ENCODE measurements around the gene MTHFD1L.
"Not testable (repeated sequence)": the region's sequence is repeated elsewhere in the genome, so short reads cannot be mapped to it uniquely, and the experiment has no call there.

Gene MTHFD1L

GRCh38 chr6:151113641-151114040 lies 248.1 kb downstream of the MTHFD1L start:
- Histone ChIP-seq H3K4me3 (ENCODE audit: low read depth, low read length) (no peak overlapping the region), H3K36me3 (ENCODE audit: control insufficient read depth, insufficient read depth, low read length) (no peaks in the 10 kb centered on the region), H3K4me1 (ENCODE audit: control insufficient read depth, insufficient read depth, low read length) (no peaks in the 10 kb centered on the region), H3K9ac (ENCODE audit: low read depth, low read length) (no peak overlapping the region), H3K9me3 (ENCODE audit: control insufficient read depth, insufficient read depth, low read length) (no peaks in the 10 kb centered on the region), H3K27me3 (ENCODE audit: control insufficient read depth, insufficient read depth, low read length) (no peaks in the 10 kb centered on the region)

DNA sequence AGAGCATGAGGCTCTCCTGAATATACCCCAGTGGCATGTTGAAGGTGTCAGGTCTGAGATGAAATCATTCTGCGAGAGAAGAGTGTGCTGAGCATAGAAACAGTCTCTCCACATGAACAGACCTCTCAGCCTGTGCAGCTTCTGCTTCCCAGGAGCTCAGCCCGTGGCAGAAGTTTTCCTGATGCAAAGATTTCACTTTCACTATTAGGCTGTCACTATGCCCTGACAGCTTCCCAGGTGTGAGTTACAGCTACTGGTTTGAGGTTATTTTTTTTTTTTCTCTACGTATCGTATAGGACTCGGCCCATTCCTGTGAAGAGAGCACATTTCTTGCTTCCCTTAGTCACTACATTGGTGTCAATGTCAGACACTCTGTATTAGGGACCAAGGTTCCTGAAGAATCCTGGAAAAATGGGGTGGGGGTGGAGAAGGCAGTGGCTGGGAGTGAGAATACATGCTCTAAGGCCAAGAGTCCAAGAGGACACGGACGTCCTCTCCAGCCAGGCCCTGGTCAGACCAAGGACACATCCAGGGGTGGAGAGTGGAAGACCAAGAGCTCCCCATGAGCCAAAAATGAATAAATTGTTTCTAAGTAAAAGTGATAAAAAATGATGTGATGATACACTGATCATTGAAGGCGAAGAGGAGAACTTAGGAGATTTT lies 253.1 kb downstream of the MTHFD1L start:
- Histone ChIP-seq H3K4me3 (ENCODE audit: low read depth, low read length) (no peak overlapping the region), H3K27me3 (ENCODE audit: control insufficient read depth, insufficient read depth, low read length) (no peaks in the 10 kb centered on the region), H3K9me3 (ENCODE audit: control insufficient read depth, insufficient read depth, low read length) (no peaks in the 10 kb centered on the region), H3K36me3 (ENCODE audit: control insufficient read depth, insufficient read depth, low read length) (no peaks in the 10 kb centered on the region), H3K9ac (ENCODE audit: low read depth, low read length) (no peak overlapping the region), H3K4me1 (ENCODE audit: control insufficient read depth, insufficient read depth, low read length) (no peaks in the 10 kb centered on the region)

DNA sequence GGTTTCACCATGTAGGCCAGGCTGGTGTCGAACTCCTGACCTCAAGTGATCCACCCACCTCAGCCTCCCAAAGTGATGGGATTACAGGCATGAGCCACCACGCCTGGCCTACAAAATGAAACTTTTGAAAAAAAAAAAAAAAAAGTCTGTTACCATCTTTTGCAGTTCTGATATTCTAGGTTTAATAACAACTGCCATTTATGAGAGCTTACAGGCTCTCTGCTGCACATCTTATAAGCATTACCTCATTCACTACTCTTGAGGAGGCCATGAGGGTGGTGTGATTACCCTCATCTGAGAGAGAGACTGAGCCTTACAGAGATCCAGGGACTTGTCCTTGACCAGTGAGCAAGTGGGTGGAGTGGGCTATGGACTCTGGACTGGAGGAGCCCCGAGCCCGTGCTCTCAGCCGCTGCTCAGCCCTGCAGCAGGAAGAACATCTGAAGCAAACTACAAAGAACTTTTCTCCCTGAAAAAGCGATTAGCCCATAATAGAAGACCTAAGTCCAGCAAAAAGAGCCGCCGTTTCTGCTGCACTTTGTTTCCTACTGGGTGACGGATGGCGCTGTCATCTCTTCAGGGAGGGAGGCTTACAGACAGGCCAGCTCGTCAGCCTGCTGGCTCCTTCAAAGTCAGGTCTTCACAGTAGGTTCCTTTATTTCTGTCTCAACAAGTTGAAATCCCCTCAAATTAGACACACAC lies 254.5 kb downstream of the MTHFD1L start:
- Histone ChIP-seq H3K27me3 (ENCODE audit: control insufficient read depth, insufficient read depth, low read length) (no peaks in the 10 kb centered on the region), H3K9ac (ENCODE audit: low read depth, low read length) (no peak overlapping the region), H3K4me3 (ENCODE audit: low read depth, low read length) (no peak overlapping the region), H3K4me1 (ENCODE audit: control insufficient read depth, insufficient read depth, low read length) (no peaks in the 10 kb centered on the region), H3K9me3 (ENCODE audit: control insufficient read depth, insufficient read depth, low read length) (no peaks in the 10 kb centered on the region), H3K36me3 (ENCODE audit: control insufficient read depth, insufficient read depth, low read length) (no peaks in the 10 kb centered on the region)

- Histone ChIP-seq H3K9ac (ENCODE audit: low read depth, low read length) (no peak overlapping the region), H3K4me1 (ENCODE audit: control insufficient read depth, insufficient read depth, low read length) (no peaks in the 10 kb centered on the region), H3K9me3 (ENCODE audit: control insufficient read depth, insufficient read depth, low read length) (no peaks in the 10 kb centered on the region), H3K4me3 (ENCODE audit: low read depth, low read length) (no peak overlapping the region), H3K36me3 (ENCODE audit: control insufficient read depth, insufficient read depth, low read length) (no peaks in the 10 kb centered on the region), H3K27me3 (ENCODE audit: control insufficient read depth, insufficient read depth, low read length) (no peaks in the 10 kb centered on the region)
Measured at GRCh38 chr6:151121900-151122299, 256.4 kb downstream of the MTHFD1L start.

GRCh38 chr6:151123641-151124040 lies 258.1 kb downstream of the MTHFD1L start:
- not testable (repeated sequence) for H3K27me3 ChIP-seq (ENCODE audit: control insufficient read depth, insufficient read depth, low read length); H3K9me3 ChIP-seq (ENCODE audit: control insufficient read depth, insufficient read depth, low read length); H3K9ac ChIP-seq (ENCODE audit: low read depth, low read length); H3K4me1 ChIP-seq (ENCODE audit: control insufficient read depth, insufficient read depth, low read length); H3K36me3 ChIP-seq (ENCODE audit: control insufficient read depth, insufficient read depth, low read length); H3K4me3 ChIP-seq (ENCODE audit: low read depth, low read length)

GRCh38 chr6:151125242-151125641 lies 259.7 kb downstream of the MTHFD1L start:
- H3K9ac ChIP-seq (ENCODE audit: low read depth, low read length); H3K36me3 ChIP-seq (ENCODE audit: control insufficient read depth, insufficient read depth, low read length); H3K4me3 ChIP-seq (ENCODE audit: low read depth, low read length); H3K4me1 ChIP-seq (ENCODE audit: control insufficient read depth, insufficient read depth, low read length); H3K27me3 ChIP-seq (ENCODE audit: control insufficient read depth, insufficient read depth, low read length); H3K9me3 ChIP-seq (ENCODE audit: control insufficient read depth, insufficient read depth, low read length): not testable (repeated sequence)

DNA sequence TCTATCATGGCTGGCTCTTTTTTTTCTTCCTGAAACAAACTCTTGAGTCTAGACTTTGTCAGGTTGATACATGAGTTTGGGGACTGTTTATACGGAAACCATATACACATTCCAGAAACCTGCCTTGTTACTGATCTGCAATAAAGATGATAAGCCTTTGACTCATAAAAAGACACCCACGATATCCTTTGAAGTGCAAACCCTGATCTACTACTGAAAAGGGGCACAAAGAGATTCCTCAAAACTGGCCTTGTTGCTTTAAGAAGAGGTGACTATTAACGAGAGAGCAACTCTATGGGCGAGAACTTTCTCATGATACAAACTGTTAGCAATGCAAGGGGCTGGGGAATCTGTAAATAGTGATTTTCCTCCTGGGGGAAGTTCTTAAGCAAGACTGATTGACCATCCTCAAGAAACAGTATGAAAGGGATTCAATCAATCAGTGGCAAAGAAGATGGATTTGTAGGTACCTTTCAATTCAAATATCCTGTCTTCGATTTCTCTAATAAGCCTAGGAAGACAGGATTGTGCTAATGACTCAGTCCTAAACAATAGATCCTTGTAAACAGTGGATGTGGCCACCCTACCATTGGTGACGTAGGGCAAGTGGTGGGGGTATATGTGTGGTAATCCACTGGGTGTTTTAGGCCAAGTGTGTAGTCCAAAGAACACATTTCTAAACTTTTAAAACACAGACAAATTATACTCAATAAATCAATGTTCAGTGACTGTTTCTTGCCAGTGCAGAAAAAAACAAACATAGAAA lies 260.3 kb downstream of the MTHFD1L start:
- H3K27me3 ChIP-seq (ENCODE audit: control insufficient read depth, insufficient read depth, low read length); H3K4me3 ChIP-seq (ENCODE audit: low read depth, low read length); H3K9ac ChIP-seq (ENCODE audit: low read depth, low read length); H3K9me3 ChIP-seq (ENCODE audit: control insufficient read depth, insufficient read depth, low read length); H3K36me3 ChIP-seq (ENCODE audit: control insufficient read depth, insufficient read depth, low read length): not testable (repeated sequence)
- H3K4me1 ChIP-seq (ENCODE audit: control insufficient read depth, insufficient read depth, low read length) = peaks cover 12% of the 10 kb centered on the region

- not testable (repeated sequence) for H3K36me3 ChIP-seq (ENCODE audit: control insufficient read depth, insufficient read depth, low read length); H3K4me3 ChIP-seq (ENCODE audit: low read depth, low read length); H3K27me3 ChIP-seq (ENCODE audit: control insufficient read depth, insufficient read depth, low read length); H3K9ac ChIP-seq (ENCODE audit: low read depth, low read length); H3K9me3 ChIP-seq (ENCODE audit: control insufficient read depth, insufficient read depth, low read length)
- H3K4me1 ChIP-seq (ENCODE audit: control insufficient read depth, insufficient read depth, low read length) = peaks cover 12% of the 10 kb centered on the region
Measured at GRCh38 chr6:151126417-151126724, 260.9 kb downstream of the MTHFD1L start.

DNA sequence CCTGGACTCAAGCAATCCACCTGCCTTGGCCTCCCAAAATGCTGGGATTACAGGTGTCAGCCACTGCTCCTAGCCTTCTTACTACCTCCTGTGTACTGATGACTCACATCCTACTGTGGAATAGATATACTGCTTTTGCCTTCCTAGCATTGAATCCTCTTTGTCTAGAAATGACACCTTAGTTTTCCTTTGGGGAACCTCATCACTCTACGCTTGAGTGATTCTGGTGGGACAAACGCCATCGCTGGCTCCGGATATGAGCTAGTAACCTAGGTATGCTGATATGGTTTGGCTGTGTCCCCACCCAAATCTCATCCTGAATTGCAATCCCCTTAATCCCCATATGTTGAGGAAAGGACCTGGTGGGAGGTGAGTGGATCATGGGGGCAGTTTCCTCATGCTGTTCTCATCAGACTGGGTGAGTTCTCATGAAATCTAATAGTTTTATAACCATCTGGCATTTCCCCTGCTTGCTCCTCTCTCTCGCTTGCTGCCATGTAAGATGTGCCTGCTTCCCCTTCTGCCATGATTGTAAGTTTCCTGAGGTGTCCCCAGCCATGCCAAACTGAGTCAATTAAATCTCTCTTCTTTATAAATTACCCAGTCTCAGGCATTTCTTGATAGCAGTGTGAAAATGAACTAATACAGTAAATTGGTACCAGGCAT lies 261.8 kb downstream of the MTHFD1L start:
- H3K9ac ChIP-seq (ENCODE audit: low read depth, low read length); H3K27me3 ChIP-seq (ENCODE audit: control insufficient read depth, insufficient read depth, low read length); H3K36me3 ChIP-seq (ENCODE audit: control insufficient read depth, insufficient read depth, low read length); H3K4me3 ChIP-seq (ENCODE audit: low read depth, low read length); H3K9me3 ChIP-seq (ENCODE audit: control insufficient read depth, insufficient read depth, low read length): not testable (repeated sequence)
- H3K4me1 ChIP-seq (ENCODE audit: control insufficient read depth, insufficient read depth, low read length) = peaks cover 12% of the 10 kb centered on the region

DNA sequence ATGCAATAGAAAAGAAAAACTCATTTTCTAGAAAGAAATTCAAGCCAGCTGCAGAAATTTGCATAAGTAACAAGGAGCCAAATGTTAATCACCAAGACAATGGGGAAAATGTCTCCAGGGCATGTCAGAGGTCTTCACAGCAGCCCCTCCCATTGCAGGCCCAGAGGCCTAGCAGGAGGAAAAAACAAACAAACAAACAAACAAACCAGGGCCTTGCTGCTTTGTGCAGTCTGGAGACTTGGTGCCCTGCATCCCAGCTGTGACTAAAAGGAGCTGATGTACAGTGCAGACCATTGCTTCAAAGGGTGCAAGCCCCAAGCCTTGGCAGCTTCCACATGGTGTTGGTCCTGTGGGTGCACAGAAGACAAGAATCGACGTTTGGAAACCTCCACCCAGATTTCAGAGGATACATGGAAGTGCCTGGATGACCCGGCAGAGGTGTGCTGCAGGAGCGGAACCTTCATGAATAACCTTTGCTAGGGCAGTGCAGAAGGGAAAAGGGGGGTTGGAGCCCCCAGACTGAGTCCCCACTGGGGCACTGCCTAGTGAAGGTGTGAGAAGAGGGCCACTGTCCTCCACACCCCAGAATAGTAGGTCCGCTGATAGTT lies 263.4 kb downstream of the MTHFD1L start:
- H3K9me3 ChIP-seq (ENCODE audit: control insufficient read depth, insufficient read depth, low read length) = no peaks in the 10 kb centered on the region
- no peak overlapping the region for H3K4me3 ChIP-seq (ENCODE audit: low read depth, low read length)
- no peak overlapping the region for H3K9ac ChIP-seq (ENCODE audit: low read depth, low read length)
- no peaks in the 10 kb centered on the region for H3K27me3 ChIP-seq (ENCODE audit: control insufficient read depth, insufficient read depth, low read length)
- H3K4me1 ChIP-seq (ENCODE audit: control insufficient read depth, insufficient read depth, low read length) = peaks cover 12% of the 10 kb centered on the region
- no peaks in the 10 kb centered on the region for H3K36me3 ChIP-seq (ENCODE audit: control insufficient read depth, insufficient read depth, low read length)

DNA sequence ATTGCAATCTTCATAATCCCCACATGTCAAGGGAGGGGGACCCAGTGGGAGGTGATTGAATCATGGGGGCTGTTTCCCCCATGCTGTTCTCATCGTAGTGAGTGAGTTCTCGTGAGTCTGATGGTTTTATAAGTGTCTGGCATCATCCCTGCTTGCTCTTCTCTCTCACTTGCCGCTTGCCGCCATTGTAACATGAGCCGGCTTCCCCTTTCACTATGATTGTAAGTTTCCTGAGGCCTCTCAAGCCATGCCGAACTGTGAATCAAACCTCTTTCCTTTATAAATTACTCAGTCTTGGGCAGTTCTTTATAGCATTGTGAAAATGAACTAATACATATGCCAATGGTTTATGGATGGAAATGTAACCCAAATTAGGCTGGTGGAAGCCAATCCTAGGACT lies 264.8 kb downstream of the MTHFD1L start:
- H3K4me1 ChIP-seq (ENCODE audit: control insufficient read depth, insufficient read depth, low read length) = peaks cover 12% of the 10 kb centered on the region
- no peaks in the 10 kb centered on the region for H3K36me3 ChIP-seq (ENCODE audit: control insufficient read depth, insufficient read depth, low read length)
- H3K9ac ChIP-seq (ENCODE audit: low read depth, low read length) = no peak overlapping the region
- no peaks in the 10 kb centered on the region for H3K27me3 ChIP-seq (ENCODE audit: control insufficient read depth, insufficient read depth, low read length)
- peaks cover 3% of the 10 kb centered on the region for H3K9me3 ChIP-seq (ENCODE audit: control insufficient read depth, insufficient read depth, low read length)
- no peak overlapping the region for H3K4me3 ChIP-seq (ENCODE audit: low read depth, low read length)
